HG03039 (cell line): ENCODE measurements around the gene CNN2.

Source experiments
- ATAC-seq: cut with Tn5 transposase; IDR thresholded peaks from one replicate; pipeline ENCODE4 v1.9.1; 2021; ENCODE audit warnings: mild to moderate bottlenecking, moderate library complexity; ENCODE audit not compliant: unreplicated experiment

CNN2 gene

DNA sequence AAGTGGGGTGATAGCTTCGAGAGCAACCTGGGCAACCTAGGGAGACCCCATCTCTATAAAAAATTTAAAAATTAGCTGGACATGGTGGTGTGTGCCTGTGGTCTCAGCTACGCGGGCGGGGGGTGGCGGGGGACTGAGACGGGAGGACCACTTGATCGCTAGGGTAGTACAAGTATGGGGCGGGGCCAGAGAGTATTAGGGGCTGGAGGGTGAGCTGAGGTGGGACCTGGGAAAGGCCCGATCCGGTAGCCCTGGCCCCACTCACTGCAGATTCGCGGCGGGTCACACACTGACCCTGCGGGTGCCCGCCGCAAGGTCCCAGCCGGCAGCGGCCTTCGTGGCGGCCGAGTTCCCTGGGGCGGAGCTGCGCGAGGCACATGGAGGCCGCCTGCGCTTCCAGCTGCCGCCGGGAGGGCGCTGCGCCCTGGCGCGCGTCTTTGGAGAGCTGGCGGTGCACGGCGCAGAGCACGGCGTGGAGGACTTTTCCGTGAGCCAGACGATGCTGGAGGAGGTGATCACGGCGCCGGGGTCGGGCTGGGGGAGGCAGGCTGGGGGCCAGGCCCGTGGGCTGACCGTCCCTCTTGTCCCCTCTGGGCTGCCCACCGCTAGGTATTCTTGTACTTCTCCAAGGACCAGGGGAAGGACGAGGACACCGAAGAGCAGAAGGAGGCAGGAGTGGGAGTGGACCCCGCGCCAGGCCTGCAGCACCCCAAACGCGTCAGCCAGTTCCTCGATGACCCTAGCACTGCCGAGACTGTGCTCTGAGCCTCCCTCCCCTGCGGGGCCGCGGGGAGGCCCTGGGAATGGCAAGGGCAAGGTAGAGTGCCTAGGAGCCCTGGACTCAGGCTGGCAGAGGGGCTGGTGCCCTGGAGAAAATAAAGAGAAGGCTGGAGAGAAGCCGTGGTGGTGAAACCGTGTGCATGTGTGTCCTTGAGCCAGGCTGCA is 38.5 kb downstream of the CNN2 start:
- no peak for ATAC-seq

DNA sequence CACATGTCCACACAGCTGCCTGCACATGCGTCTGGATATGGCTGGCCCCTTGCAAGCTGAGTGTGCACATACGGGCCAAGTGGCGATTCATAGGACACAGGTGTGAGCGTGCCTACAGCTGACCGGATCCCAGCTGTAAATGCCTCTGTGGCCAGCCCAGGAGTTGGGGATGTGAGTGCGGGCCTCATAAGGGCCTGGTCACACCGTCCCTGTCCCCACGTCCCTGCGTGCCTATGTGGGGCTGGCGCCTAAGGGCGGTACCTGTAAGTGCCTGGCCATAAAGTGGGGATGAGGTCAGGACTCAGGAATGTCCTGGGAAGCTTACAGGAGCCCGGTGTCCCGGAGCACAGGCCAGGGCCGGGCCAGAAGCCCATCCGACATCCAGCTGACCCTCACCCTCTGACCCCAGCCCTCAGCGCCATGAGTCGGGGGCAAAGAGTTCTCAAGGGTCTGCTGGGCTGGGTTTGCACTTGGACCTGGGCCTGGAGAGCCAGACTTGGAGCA is 39.2 kb downstream of the CNN2 start:
- no peak for ATAC-seq

DNA sequence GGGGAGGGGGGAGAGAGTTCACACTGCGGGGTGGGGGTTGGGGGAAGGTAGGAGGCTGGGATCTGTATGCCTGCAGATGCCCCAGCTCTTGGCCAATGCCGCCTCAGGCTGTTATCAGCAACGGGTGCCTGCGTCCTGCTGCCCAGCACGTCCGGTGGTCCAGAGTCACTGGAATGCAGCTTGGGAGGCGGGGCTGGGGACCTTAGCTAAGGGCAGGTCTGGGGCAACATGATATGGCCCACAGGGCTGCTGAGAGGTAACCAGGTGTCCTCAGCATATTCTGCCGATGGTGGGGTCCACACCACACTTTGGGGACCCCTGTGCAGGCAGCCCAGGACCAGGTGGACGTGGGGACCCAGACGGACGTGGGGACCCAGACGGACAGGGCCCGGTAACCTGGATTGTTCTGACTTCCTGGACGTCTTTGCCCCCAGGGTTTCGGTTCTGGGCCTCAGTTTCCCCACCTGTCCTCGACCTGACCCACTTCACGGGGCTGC is 39.9 kb downstream of the CNN2 start:
- ATAC-seq, result no peak

DNA sequence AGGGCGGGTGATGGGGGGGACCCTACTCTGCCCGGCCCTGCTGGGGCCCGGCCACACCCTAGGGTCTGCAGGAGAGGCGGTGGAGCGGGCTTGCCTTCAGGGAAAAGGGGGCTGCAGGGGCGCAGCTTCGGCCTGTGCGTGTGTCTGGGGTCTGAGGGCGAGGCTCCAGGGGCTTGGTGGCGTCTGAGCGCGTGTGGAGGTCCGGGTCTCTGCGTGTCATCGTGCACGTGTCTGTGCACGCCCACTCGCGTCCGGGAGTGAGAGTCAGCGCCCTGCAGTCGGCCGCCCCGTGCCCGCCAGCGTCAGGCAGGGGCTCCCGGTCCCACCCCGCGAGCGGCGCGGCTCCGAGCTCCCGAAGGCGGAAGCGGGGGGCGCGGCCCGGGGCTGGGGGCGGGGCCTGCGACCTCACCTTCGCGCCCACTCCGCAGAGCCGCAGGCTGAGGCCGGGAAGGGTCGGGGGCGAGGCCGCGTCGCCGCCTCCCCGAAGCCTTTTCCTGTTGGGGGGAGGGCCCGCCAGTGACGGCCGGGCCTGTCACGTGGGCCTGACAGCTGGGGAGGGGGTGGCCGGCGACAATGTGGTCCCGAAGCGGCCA is 40.4 kb downstream of the CNN2 start, which contains the start of gene ARHGAP45:
ARHGAP45 (plus strand) TSS at position 420 of the 593 bp plus-strand sequence. CDS start 239 bp downstream, outside the sequence.
- ATAC-seq, result no peak

DNA sequence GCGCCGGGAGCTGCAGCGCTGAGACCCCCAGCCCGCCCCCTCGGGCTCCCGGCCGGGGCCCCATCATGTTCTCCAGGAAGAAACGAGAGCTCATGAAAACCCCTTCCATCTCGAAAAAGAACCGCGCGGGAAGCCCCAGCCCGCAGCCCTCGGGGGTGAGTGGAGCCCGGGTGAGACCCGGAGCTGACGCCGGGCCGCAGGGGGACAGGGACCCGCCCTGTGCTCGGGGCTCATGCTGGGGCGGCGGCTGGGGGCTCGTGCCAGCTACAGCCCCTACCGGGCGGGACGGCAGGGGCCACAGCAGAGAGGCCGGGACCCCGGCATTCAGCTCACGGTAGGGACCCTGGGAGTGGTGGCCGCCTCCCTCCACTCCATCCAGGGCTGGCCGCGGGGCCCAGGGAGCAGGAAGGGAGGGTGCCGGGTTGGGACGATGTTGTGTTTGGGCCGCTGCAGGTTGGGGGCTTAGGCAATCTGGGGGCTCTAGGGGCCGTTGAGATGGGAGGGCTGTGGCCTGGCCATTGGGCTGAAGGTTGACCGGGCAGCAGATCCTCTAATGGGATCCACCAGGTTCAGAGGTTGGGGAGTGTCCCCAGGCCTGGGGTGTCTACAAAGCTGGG is 41.0 kb downstream of the CNN2 start:
- ATAC-seq, result no peak

DNA sequence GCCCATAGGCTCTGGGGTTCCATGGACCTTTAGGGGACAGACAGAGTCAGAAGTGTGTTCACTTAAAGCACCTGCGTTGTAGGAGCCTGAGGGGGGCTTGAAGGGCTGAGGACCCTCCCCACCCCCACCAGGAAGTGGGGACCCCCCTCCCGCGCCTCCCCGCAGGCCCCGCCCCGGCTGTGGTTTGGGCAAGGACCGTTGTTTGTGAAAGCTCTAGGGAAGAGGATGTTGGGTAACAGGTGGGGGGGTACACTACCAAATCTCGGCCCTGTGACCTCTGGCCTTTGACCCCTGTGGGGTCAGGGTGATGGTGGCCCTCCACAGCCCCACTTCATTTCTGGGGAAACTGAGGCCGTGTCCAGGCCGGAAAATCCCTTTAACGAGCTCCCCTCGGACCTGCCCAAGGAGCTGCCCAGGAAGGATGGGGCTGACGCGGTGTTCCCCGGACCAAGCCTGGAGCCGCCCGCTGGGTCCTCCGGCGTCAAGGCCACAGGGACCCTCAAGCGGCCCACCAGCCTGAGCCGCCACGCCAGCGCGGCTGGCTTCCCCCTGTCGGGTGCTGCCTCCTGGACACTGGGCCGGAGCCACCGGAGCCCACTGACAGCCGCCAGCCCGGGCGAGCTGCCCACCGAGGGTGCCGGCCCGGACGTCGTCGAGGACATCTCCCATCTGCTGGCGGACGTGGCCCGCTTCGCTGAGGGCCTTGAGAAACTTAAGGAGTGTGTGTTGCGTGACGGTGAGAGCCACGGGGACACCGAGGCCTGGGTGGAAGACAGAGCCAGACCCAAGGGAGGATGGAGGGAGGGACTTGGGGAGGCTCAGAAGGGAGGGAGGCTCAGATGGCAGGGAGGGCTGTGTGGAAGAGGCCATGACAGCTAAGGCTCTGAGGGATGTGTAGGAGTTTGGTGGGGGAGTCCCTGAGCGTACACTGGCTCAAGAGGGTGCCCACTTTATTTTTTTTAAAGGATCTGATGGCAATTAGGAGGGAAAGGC is 41.9 kb downstream of the CNN2 start:
- ATAC-seq, result no peak

DNA sequence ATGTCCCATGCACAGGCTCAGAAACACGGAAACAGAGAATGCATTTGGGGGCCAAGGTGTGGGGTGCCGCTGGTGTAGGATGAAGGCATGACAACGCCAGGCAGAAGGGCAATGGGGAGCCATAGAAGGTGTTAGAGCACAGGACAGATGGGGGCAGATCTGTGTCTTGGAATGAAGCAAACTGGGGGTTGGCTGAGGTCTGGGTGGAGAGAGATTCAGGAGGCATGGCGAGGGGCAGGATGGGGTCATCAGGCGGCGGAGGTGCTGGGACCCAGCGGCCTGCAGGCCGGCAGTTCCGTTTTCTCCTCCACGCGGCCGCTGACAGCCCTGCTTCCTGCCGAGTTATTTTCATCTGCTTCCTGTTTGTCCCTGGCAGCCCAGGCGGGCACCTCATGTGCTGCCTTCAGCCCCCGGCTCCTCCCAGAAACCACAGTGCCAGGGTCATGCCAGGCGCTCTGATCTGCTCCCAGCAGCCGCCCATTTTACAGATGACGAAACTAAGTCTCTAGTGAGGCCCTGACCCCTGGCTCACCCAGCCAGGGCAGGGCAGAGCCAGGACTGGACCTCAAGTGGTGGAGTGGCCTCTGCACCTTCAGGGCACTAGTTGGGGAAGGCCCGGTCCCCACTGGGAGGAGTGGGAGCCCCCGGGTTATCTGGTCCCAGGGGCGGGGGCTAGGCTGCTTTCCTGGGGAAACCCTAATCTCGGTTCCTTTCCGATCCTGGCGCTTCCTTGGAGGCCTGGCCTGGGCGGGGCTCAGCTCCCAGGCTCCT is 42.8 kb downstream of the CNN2 start:
- no peak for ATAC-seq

DNA sequence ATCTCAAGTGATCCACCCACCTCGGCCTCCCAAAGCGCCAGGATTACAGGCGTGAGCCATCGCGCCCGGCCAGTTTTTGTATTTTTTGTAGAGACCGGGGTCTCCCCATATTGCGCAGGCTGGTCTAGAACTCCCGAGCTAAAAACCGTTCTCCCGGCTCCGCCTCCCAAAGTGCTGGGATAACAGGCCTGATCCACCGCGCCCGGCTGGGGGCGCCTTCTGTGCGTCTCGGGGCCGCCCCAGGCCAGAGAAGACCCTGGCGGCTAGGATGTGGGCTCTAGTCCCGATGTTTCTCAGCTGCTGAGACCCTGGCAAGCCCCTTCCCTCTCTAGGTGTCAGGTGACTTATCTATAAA is 44.1 kb downstream of the CNN2 start:
- ATAC-seq, result no peak

DNA sequence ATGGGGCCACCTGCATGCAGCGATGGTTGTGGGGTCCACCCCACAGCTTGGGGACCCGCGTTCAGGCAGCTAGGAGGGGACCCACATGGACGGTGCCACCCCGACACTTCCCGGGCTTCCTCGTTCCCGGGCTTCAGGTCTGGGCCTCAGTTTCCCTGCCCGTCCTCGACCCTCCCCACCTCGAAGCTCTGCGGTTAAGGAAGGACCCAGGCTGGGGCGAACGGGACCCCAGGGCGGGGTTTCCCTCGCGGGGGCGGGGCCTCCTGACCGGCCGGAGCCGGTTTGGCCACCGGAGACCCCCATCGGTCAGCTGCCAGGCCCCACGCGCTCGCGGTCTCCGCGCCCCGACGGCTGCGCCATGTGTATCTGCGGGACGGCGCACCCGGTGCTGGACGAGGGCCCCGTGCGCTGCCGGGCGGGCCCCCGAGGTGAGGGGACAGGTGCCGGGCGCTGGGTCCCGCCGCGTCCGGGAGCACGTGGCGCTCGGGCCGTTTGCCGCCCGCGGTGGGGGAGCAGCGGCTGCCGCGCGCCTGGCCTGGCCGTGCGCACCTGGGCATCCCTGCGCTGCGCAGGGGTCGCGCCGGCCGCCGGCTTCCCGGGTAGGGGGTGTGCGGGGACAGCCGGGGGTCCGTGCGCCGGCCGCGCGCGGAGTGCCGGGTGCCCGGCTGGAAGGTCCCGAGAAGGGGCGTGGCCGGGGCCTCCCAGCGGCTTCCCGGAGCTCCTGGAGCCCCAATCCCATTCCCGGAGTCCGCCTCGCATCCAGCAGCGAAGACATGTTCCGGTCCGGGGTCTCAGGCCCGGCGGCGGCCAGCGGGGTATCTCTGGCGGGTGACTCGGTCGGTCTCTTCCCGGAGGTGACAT is 44.8 kb downstream of the CNN2 start:
- no peak for ATAC-seq

DNA sequence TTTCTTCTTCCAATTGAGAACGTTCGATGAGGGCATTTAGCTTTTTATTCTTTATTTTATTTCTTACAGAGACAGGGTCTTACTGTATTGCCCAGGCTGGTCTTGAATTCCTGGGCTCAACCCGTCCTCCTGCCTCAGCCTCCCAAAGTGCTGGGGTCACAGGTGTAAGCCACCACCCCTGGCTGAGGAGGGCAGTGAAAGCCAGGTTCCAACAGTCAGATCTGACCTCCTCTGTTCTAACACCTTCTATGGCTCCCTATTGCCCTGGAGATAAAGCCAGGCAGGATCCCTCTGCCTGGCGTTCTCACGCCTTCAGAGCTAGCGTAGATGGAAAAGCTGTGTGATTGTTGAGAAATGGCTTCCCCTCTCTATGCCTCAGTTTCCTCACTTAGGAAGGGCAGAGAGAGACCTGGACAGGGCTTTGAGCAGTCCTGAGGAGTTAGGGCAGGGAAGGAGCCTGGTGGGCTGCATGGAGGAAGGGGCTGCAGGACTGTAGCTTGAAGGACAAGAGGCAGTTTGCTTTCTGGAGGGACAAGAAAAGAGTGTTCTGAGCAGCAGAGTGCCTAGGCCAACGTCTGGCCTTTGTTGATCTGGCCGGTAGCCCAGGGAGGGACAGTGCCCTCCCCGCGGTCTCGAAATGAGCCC is 46.1 kb downstream of the CNN2 start:
- ATAC-seq, result no peak

DNA sequence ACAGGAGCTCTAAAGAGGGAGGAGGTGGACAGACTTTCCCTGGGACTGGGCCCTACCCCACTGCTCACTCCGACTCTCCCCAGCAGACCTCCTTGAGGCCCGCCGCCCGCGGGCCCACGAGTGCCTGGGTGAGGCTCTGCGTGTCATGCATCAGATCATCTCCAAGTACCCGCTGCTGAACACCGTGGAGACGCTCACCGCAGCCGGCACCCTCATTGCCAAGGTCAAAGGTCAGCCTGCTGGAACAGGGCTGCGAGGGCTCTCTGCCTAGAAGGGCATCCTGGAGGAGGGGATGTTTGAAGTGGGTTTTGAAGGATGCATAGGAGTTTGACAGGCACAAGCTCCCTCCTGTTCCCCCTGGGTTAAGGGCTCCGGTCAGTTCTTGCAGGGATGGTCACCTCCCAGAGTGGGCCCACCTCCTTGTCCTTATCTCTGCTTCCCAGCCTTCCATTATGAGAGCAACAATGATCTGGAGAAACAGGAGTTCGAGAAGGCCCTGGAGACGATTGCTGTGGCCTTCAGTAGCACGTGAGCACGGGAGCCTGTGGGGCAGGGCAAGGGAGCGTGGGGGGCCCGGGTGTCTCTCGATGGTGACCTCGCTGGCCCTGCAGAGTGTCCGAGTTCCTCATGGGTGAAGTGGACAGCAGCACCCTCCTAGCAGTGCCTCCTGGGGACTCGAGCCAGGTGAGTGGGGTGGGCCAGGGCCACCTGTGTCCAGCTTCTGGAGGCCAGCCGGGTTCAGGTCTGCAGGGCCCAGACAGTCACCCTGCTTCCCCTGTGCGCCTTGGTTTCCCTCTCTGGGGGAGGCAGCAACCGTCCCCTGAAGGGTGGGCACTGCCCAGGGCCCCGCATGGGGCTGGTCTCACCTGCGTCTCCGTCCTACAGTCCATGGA is 46.9 kb downstream of the CNN2 start:
- no peak for ATAC-seq

DNA sequence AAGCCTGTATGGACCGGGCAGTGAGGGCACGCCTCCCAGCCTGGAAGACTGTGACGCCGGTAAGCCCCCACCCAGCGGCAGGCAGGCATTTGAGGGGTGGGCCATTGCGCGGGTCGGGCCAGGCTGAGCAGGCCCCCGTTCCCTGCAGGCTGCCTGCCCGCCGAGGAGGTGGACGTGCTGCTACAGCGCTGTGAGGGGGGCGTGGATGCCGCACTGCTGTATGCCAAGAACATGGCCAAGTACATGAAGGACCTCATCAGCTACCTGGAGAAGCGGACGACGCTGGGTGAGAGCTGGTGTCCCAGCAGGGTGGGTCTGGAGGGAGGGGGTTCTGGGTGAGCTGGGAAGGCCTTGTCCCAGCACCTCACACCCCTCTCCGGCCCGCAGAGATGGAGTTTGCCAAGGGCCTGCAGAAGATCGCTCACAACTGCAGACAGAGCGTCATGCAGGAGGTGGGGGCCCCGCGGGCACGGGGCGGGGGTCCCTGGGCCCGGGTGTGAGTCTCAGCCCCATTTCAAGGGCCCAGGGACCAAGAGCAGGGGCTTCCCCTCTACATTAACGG is 47.6 kb downstream of the CNN2 start:
- ATAC-seq, result no peak

DNA sequence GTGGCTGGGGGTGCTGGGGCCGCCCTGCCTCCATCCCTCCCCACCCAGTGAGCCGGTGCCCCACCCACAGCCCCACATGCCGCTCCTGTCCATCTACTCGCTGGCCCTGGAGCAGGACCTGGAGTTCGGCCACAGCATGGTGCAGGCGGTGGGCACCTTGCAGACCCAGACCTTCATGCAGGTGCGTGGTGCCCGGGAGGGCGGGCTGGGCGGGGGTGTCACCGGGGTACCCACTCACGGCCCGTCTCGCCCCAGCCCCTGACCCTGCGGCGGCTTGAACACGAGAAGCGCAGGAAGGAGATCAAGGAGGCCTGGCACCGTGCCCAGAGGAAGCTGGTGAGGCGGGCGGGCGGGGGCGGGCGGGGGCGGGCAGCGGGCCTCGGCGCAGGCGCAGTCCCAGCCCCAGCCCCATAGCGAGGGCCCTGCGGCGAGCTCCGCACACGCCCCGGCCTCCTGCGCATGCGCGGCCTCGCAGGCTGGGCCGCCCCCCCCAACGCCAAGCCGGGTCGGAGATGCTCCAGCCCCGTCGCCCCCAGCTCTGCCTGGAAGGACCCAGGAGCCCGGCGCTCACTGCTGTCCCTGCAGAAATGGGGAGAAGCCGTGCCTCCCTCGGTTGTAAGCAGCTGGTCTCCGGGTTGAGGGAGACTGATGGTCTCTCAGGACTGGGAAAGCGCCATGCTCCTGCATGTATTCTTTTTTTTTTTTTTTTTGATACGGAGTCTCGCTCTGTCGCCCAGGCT is 48.3 kb downstream of the CNN2 start:
- ATAC-seq, result no peak

DNA sequence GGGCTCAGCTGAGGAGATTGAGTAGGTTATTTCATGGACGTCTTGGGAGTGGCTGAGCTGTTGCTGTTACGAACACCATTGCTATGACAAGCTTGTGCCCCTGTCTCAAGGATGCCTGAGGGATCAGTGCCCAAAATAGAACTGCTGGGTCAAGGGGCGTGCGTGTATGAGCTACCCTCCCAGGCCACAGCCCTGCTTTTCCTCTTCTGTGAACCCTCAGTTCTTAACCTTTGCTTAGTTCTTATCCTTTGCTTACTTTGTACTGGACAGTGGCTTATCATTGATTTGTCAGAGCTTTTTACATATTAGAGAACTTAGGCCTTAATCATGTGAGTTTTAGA is 49.6 kb downstream of the CNN2 start:
- ATAC-seq, result no peak

DNA sequence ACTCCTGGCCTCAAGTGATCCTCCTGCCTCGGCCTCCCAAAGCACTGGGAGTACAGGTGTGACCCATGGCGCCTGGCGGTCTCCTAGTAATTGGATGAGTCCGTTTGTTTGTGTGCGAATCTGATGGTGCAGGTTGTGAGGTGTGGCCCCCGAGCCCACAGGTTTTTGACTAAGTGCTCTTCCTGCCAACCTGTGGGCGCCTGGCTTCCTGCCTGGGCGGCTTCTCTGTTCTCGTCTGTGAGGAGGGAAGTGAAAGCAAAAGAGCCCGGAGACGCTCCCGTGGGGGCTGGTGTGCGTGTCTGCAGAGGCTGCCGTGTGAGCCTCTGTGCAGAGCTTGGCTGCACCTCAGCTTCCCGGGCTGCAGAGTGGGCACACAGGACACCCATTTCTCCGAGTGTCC is 50.5 kb downstream of the CNN2 start:
- peak; percentile 44 for ATAC-seq

DNA sequence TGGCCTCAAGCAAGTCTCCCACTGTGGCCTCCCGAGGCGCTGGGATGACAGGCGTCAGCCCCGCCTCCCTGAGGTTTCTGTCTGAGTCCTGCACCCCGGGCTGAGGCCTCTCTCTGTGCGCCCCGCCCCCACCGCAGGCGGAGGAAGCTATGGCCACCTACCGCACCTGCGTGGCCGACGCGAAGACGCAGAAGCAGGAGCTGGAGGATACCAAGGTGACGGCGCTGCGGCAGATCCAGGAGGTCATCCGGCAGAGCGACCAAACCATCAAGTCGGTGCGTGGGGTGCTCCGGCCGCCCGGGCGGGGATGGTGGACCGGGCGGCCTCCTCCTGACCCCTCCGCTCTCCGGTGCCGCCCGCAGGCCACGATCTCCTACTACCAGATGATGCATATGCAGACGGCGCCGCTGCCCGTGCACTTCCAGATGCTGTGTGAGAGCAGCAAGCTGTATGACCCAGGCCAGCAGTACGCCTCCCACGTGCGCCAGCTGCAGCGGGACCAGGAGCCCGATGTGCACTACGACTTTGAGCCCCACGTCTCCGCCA is 53.2 kb downstream of the CNN2 start:
- no peak for ATAC-seq
